ENCODE results near the gene PTPRN2. TPM values are rescaled to one million over a fixed set of nuclear protein-coding genes. Genes with fewer than 3 reads are reported as not detected.

PTPRN2 gene
- polyA plus RNA-seq, 1 experiment: 0.02 TPM

DNA sequence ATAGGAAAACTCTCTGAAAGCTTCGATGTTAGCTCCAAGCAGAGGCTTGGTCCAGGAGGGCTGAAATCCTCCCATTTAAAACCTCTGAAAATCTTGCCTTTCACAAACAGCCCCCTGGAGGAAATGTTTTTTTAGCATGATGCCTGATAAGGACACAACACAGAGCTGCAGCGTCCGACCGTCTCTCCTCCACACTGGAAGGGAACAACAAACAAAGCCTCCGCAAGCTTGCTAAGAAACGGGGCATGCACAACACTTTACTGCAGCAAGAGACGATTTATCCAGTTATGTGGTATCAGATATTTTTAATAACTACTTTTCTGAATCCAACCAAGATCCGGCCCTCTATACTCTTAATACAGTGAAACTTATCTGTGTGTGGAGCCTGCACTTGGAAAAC, 182.3 kb downstream of the PTPRN2 start:
- TF ChIP-seq CTCF (IDR thresholded peaks at IDR 0.05; ENCODE audit: low read depth, low read length): no peak
- H3K27ac ChIP-seq (ENCODE audit: low read depth, low read length): no peak overlapping the region
- H3K9me3 ChIP-seq (ENCODE audit: control insufficient read depth, insufficient read depth, low read length): peaks cover 85% of the 10 kb centered on the region
- H3K27me3 ChIP-seq (ENCODE audit: control insufficient read depth, insufficient read depth, low read length): no peaks in the 10 kb centered on the region
- H3K4me3 ChIP-seq (ENCODE audit: low read depth, low read length): no peak overlapping the region
- ChIA-PET POLR2A (no interaction called here), CTCF (no interaction called here)
- DNase-seq (ENCODE audit: low read depth, low spot score): no peak

GRCh38 chr7:158404031-158404761, 183.4 kb downstream of the PTPRN2 start:
- no peak for DNase-seq (ENCODE audit: low read depth, low spot score)
- ChIA-PET CTCF (no interaction called here), POLR2A (no interaction called here)
- Histone ChIP-seq H3K9me3 (ENCODE audit: control insufficient read depth, insufficient read depth, low read length) (peaks cover 85% of the 10 kb centered on the region), H3K27me3 (ENCODE audit: control insufficient read depth, insufficient read depth, low read length) (no peaks in the 10 kb centered on the region), H3K27ac (ENCODE audit: low read depth, low read length) (no peak overlapping the region), H3K4me3 (ENCODE audit: low read depth, low read length) (no peak overlapping the region)
- TF ChIP-seq CTCF (IDR thresholded peaks at IDR 0.05; ENCODE audit: low read depth, low read length): no peak

DNA sequence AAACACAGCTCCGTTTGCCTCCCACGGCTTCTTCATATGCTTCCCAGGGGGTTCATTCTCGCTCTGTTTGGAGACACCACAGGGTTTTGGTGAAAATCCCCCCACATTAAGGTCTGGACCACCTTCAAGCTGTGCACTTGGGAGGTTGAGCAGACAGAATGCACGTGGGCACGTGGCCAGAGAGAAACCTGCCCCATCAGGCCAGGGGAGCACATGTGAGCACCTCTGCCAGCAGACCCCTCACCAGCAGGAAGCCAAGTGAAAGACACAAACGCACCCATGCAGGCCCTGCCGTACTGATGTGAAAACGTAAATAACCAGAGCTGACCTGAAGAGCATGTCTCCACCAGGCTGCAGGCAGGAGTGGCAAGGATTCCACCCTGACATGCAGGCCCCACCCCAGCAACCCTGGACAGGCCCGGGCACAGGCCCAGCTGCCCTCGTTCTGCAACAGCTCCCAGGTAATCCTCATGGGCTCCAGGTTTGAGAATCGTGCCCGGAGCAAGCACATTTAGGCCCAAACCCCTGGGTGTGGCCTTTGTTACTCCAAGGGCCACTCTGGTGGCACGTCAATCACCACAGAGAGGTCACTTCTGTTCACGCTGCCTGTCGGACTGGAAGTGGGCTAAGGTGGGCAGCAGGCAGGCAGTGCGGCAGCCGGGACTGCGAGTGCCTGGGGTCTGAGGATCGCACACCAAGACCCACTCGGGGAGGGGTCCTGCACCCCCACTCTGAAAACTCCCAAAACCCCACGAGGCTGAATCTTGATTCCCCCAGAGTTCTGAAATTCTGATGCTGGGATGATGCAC, 184.4 kb downstream of the PTPRN2 start:
- H3K27me3 ChIP-seq (ENCODE audit: control insufficient read depth, insufficient read depth, low read length): no peaks in the 10 kb centered on the region
- H3K9me3 ChIP-seq (ENCODE audit: control insufficient read depth, insufficient read depth, low read length): peaks cover 81% of the 10 kb centered on the region
- no peak overlapping the region for H3K27ac ChIP-seq (ENCODE audit: low read depth, low read length)
- CTCF ChIA-PET: no interaction called here
- no peak for TF ChIP-seq CTCF (IDR thresholded peaks at IDR 0.05; ENCODE audit: low read depth, low read length)
- DNase-seq (ENCODE audit: low read depth, low spot score): no peak
- H3K4me3 ChIP-seq (ENCODE audit: low read depth, low read length): no peak overlapping the region
- POLR2A ChIA-PET: no interaction called here

DNA sequence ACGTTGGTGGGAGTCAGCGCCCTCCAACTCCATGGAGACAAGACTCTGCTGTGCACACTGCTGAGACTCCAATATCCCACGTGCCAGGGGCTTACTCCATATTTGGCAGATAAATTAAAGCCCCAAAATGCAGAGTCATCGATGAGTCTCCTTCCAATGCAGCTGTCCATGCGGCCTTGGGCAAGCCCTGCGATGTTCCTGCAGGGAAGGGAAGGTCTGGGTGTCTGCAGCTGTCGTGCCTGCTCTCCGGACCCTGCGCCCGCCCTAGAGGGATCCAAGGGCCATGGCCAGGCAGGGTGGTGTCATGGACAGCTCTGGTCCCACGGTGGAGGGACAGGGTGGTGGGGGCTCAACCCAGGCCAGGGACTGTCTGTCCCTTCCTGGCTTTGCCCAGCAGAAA, 185.2 kb downstream of the PTPRN2 start:
- TF ChIP-seq CTCF (IDR thresholded peaks at IDR 0.05; ENCODE audit: low read depth, low read length): no peak
- CTCF ChIA-PET: no interaction called here
- no peaks in the 10 kb centered on the region for H3K27me3 ChIP-seq (ENCODE audit: control insufficient read depth, insufficient read depth, low read length)
- no peak overlapping the region for H3K4me3 ChIP-seq (ENCODE audit: low read depth, low read length)
- DNase-seq (ENCODE audit: low read depth, low spot score): no peak
- peaks cover 82% of the 10 kb centered on the region for H3K9me3 ChIP-seq (ENCODE audit: control insufficient read depth, insufficient read depth, low read length)
- POLR2A ChIA-PET: no interaction called here
- no peak overlapping the region for H3K27ac ChIP-seq (ENCODE audit: low read depth, low read length)

GRCh38 chr7:158401826-158402225, 185.8 kb downstream of the PTPRN2 start:
- DNase-seq (ENCODE audit: low read depth, low spot score): no peak
- ChIA-PET POLR2A (no interaction called here), CTCF (no interaction called here)
- no peak overlapping the region for H3K27ac ChIP-seq (ENCODE audit: low read depth, low read length)
- no peak for TF ChIP-seq CTCF (IDR thresholded peaks at IDR 0.05; ENCODE audit: low read depth, low read length)
- no peaks in the 10 kb centered on the region for H3K27me3 ChIP-seq (ENCODE audit: control insufficient read depth, insufficient read depth, low read length)
- H3K4me3 ChIP-seq (ENCODE audit: low read depth, low read length): no peak overlapping the region
- peaks cover 80% of the 10 kb centered on the region for H3K9me3 ChIP-seq (ENCODE audit: control insufficient read depth, insufficient read depth, low read length)
